KMS-11 (cell line): ENCODE measurements around the gene MLLT10.
"Not testable (repeated sequence)": the region's sequence is repeated elsewhere in the genome, so short reads cannot be mapped to it uniquely, and the experiment has no call there.

Experiments used
- H2AFZ ChIP-seq: fragments of 200-600 bp; sonication (generic); 2 replicates; pipeline ENCODE4 v1.6.1; 2016; ENCODE audit warnings: antibody characterized with exemption, mixed run types, low read depth
- H3K27ac ChIP-seq: fragments of 200-600 bp; sonication (generic); 2 replicates; pipeline ENCODE4 v1.6.1; 2016; ENCODE audit warnings: mild to moderate bottlenecking, mixed run types
- H3K27me3 ChIP-seq: fragments of 200-600 bp; sonication (generic); 2 replicates; pipeline ENCODE4 v1.6.1; 2017; ENCODE audit warnings: mild to moderate bottlenecking, low read depth, mixed run types, moderate library complexity; ENCODE audit not compliant: insufficient read depth
- H3K36me3 ChIP-seq: fragments of 200-600 bp; sonication (generic); 2 replicates; pipeline ENCODE4 v1.6.1; 2017; ENCODE audit warnings: mild to moderate bottlenecking, mixed run types; ENCODE audit not compliant: insufficient read depth
- H3K4me1 ChIP-seq: fragments of 200-600 bp; sonication (generic); 2 replicates; pipeline ENCODE4 v1.6.1; 2016; ENCODE audit warnings: mild to moderate bottlenecking, low read depth, mixed run types; ENCODE audit not compliant: poor library complexity, severe bottlenecking
- H3K4me2 ChIP-seq: fragments of 200-600 bp; sonication (generic); 2 replicates; pipeline ENCODE4 v1.7.0; 2016; ENCODE audit warnings: mild to moderate bottlenecking, mixed run types
- H3K4me3 ChIP-seq: fragments of 200-600 bp; sonication (generic); IDR thresholded peaks from 2 replicates; pipeline ENCODE4 v1.6.1; 2017; ENCODE audit warnings: low read depth, low read length, mixed read lengths; ENCODE audit not compliant: insufficient read depth
- H3K79me2 ChIP-seq: fragments of 200-600 bp; sonication (generic); 2 replicates; pipeline ENCODE4 v1.6.1; 2016; ENCODE audit warnings: low read depth, mixed run types; ENCODE audit not compliant: insufficient read depth
- H3K9ac ChIP-seq: fragments of 200-600 bp; sonication (generic); 2 replicates; pipeline ENCODE4 v1.6.1; 2016; ENCODE audit warnings: mild to moderate bottlenecking, mixed run types
- H4K20me1 ChIP-seq: fragments of 200-600 bp; sonication (generic); 2 replicates; pipeline ENCODE4 v1.6.1; 2016; ENCODE audit warnings: mild to moderate bottlenecking, mixed run types; ENCODE audit not compliant: insufficient read depth
- CTCF ChIP-seq: fragments of 200-600 bp; sonication (generic); conservative IDR thresholded peaks from 2 replicates; pipeline ENCODE4 v1.6.1; 2017; ENCODE audit warnings: low read depth, mild to moderate bottlenecking, antibody characterized with exemption, low read length, moderate library complexity, mixed read lengths

The MLLT10 gene

GRCh38 chr10:21715531-21716195 is 181.6 kb downstream of the MLLT10 start:
- Histone ChIP-seq H3K4me1 (peaks cover 28% of the 10 kb centered on the region), H3K9ac (no peak overlapping the region), H3K79me2 (no peaks in the 10 kb centered on the region), H4K20me1 (no peaks in the 10 kb centered on the region), H3K27ac (no peak overlapping the region), H3K4me3 (no peak overlapping the region), H2AFZ (no peak overlapping the region), H3K27me3 (no peaks in the 10 kb centered on the region), H3K4me2 (no peak overlapping the region), H3K36me3 (no peaks in the 10 kb centered on the region)
- no peak for TF ChIP-seq CTCF

GRCh38 chr10:21717437-21718054 is 183.5 kb downstream of the MLLT10 start:
- H3K4me1 ChIP-seq, result peaks cover 28% of the 10 kb centered on the region
- H3K79me2 ChIP-seq, H3K9ac ChIP-seq, H4K20me1 ChIP-seq, H2AFZ ChIP-seq, H3K27ac ChIP-seq, H3K4me3 ChIP-seq, H3K27me3 ChIP-seq, H3K4me2 ChIP-seq, H3K36me3 ChIP-seq: not testable (repeated sequence)

GRCh38 chr10:21719502-21719901 is 185.5 kb downstream of the MLLT10 start:
- Histone ChIP-seq H2AFZ (no peak overlapping the region), H4K20me1 (0 out of 2 replicates have a peak, but pooled peaks cover 5% of the 10 kb centered on the region), H3K9ac (no peak overlapping the region), H3K27me3 (no peaks in the 10 kb centered on the region), H3K27ac (no peak overlapping the region), H3K4me1 (peaks cover 46% of the 10 kb centered on the region), H3K4me2 (peak overlapping the region; percentile 2; the same call in 1 of the 2 replicates), H3K4me3 (no peak overlapping the region), H3K79me2 (no peaks in the 10 kb centered on the region), H3K36me3 (no peaks in the 10 kb centered on the region)
- TF ChIP-seq CTCF, result no peak

- peaks cover 51% of the 10 kb centered on the region for H3K4me1 ChIP-seq
- H4K20me1 ChIP-seq, result 0 out of 2 replicates have a peak, but pooled peaks cover 7% of the 10 kb centered on the region
- H3K9ac ChIP-seq, result no peak overlapping the region
- no peak for TF ChIP-seq CTCF
- no peak overlapping the region for H2AFZ ChIP-seq
- no peaks in the 10 kb centered on the region for H3K27me3 ChIP-seq
- H3K79me2 ChIP-seq, result no peaks in the 10 kb centered on the region
- no peak overlapping the region for H3K27ac ChIP-seq
- H3K4me2 ChIP-seq, result peak overlapping the region; percentile 2; the same call in 1 of the 2 replicates
- no peak overlapping the region for H3K4me3 ChIP-seq
- no peaks in the 10 kb centered on the region for H3K36me3 ChIP-seq
Observed at GRCh38 chr10:21720090-21720489, 186.1 kb downstream of the MLLT10 start.

GRCh38 chr10:21721000-21721665 is 187.1 kb downstream of the MLLT10 start:
- no peak for TF ChIP-seq CTCF
- no peak overlapping the region for H3K4me2 ChIP-seq
- H3K36me3 ChIP-seq, result no peaks in the 10 kb centered on the region
- no peak overlapping the region for H3K4me3 ChIP-seq
- H3K9ac ChIP-seq, result no peak overlapping the region
- peaks cover 61% of the 10 kb centered on the region for H3K4me1 ChIP-seq
- H3K27ac ChIP-seq, result no peak overlapping the region
- H4K20me1 ChIP-seq, result 0 out of 2 replicates have a peak, but pooled peaks cover 9% of the 10 kb centered on the region
- H2AFZ ChIP-seq, result no peak overlapping the region
- no peaks in the 10 kb centered on the region for H3K27me3 ChIP-seq
- H3K79me2 ChIP-seq, result no peaks in the 10 kb centered on the region; the same call in 1 of the 2 replicates
